GM13977 (cell line): ENCODE results near the gene SEMA3D.

ENCODE experiments used
- DNase-seq: peaks from one replicate; pipeline ENCODE4 v3.0.0; 2012; ENCODE audit warnings: low spot score
- in situ Hi-C: fragments of 300-500 bp; cut with MboI; formaldehyde crosslinking; loops from one replicate; pipeline ENCODE4 v1.12.0; 2022; ENCODE audit warnings: low sequenced_read_pairs, low pct_unique_long_range_greater_than_20kb, mixed read lengths, inconsistent platforms; ENCODE audit not compliant: unreplicated experiment
- TF ChIP-seq, protein P1 (sequence below): IDR thresholded peaks from 2 replicates; pipeline ENCODE4 v1.5.1; 2012; ENCODE audit warnings: mild to moderate bottlenecking, control low read depth; ENCODE audit not compliant: insufficient read depth; ENCODE audit errors: extremely low read depth, missing control alignments

The SEMA3D gene

GRCh38 chr7:85213500-85213899 is 26.6 kb upstream of the SEMA3D start:
- in situ Hi-C loops: no loop called here
- no peak for DNase-seq

GRCh38 chr7:85205754-85206153 is 18.9 kb upstream of the SEMA3D start:
- TF ChIP-seq, protein P1, sequence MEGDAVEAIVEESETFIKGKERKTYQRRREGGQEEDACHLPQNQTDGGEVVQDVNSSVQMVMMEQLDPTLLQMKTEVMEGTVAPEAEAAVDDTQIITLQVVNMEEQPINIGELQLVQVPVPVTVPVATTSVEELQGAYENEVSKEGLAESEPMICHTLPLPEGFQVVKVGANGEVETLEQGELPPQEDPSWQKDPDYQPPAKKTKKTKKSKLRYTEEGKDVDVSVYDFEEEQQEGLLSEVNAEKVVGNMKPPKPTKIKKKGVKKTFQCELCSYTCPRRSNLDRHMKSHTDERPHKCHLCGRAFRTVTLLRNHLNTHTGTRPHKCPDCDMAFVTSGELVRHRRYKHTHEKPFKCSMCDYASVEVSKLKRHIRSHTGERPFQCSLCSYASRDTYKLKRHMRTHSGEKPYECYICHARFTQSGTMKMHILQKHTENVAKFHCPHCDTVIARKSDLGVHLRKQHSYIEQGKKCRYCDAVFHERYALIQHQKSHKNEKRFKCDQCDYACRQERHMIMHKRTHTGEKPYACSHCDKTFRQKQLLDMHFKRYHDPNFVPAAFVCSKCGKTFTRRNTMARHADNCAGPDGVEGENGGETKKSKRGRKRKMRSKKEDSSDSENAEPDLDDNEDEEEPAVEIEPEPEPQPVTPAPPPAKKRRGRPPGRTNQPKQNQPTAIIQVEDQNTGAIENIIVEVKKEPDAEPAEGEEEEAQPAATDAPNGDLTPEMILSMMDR: no peak
- no peak for DNase-seq
- in situ Hi-C loops: no loop called here

More at GRCh38 chr7:85213500-85213899, 26.6 kb upstream of the SEMA3D start:
- TF ChIP-seq, protein P1: no peak

DNA sequence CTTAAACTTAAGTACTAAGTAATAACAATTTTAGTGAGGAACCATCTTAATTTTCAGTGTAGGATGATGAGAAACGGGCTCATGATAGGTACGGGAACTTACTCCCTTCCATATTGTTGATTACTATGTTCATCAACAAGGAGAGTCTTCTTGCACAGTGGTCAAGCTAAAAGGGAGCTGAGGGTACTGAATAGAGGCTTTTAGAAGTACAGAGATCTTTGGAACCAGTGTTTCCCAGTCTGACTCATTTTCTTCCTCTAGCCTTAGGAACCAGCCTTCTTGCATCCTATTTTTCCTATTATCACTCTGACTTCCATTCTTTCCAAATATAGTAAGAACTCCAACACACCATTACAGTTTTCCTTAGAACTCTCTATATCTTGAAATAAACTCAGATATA is 17.6 kb upstream of the SEMA3D start:
- in situ Hi-C loops: no loop called here
- no peak for DNase-seq
- TF ChIP-seq, protein P1: no peak

DNA sequence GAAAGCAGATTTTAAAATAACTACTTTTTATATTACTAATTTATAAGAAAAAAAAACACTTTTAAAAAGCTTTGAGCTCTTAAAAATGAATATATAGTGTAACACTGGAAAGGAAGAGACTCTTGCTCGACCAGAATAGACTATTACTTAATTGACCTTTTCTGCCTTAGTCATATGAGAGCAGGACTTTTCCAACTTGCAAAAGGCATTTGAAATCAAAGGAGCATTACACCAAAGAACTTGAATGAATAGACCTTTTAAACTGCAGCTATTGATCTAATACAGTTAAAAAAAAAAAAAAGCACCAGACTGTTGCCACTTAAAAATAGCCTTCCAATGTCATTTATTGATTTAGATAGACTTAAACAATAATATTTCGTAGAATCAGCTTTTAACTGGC is 17.2 kb upstream of the SEMA3D start:
- TF ChIP-seq, protein P1: no peak
- no peak for DNase-seq
- in situ Hi-C loops: no loop called here

- in situ Hi-C loops: no loop called here
- TF ChIP-seq, protein P1: no peak
- DNase-seq: no peak
These were observed 14.4 kb upstream of the SEMA3D start for GRCh38 chr7:85201209-85201608.

GRCh38 chr7:85196696-85197095 is 9.8 kb upstream of the SEMA3D start:
- TF ChIP-seq, protein P1: no peak
- DNase-seq: no peak
- in situ Hi-C loops: no loop called here

GRCh38 chr7:85191383-85191782 is 4.5 kb upstream of the SEMA3D start:
- in situ Hi-C loops: no loop called here
- DNase-seq: no peak

More at GRCh38 chr7:85191383-85191782, 4.5 kb upstream of the SEMA3D start:
- TF ChIP-seq, protein P1: no peak
